Loucy (cell line): ENCODE measurements around the gene CRYGS.
"Not testable (repeated sequence)": the region's sequence is repeated elsewhere in the genome, so short reads cannot be mapped to it uniquely, and the experiment has no call there.

ENCODE experiments used
- H2AFZ ChIP-seq: fragments of 200-600 bp; sonication (generic); 2 replicates; pipeline ENCODE4 v1.6.0; 2016; ENCODE audit warnings: antibody characterized with exemption, mild to moderate bottlenecking, low read length, moderate library complexity
- H3F3A ChIP-seq: fragments of 200-600 bp; 2 replicates; pipeline ENCODE4 v1.6.0; 2016; ENCODE audit warnings: antibody characterized with exemption, low read depth, mild to moderate bottlenecking
- H3K27me3 ChIP-seq: fragments of 200-600 bp; sonication (generic); 2 replicates; pipeline ENCODE4 v1.6.1; 2014; ENCODE audit warnings: low read length, mild to moderate bottlenecking; ENCODE audit not compliant: insufficient read depth, poor library complexity, severe bottlenecking
- H3K36me3 ChIP-seq: fragments of 200-600 bp; sonication (generic); 2 replicates; pipeline ENCODE4 v1.6.1; 2016; ENCODE audit warnings: low read length; ENCODE audit not compliant: insufficient read depth
- H3K4me1 ChIP-seq: fragments of 200-600 bp; sonication (generic); 2 replicates; pipeline ENCODE4 v1.5.1; 2014; ENCODE audit warnings: low read length, mild to moderate bottlenecking; ENCODE audit not compliant: insufficient read depth, poor library complexity, severe bottlenecking
- H3K4me2 ChIP-seq: fragments of 200-600 bp; sonication (generic); 2 replicates; pipeline ENCODE4 v1.6.0; 2014; ENCODE audit warnings: antibody characterized with exemption, low read length, low read depth, mild to moderate bottlenecking; ENCODE audit not compliant: poor library complexity, severe bottlenecking
- H3K4me3 ChIP-seq: fragments of 200-600 bp; sonication (generic); 2 replicates; pipeline ENCODE4 v1.5.1; 2014; ENCODE audit warnings: low read length, mild to moderate bottlenecking, mixed read lengths; ENCODE audit not compliant: poor library complexity, severe bottlenecking
- H3K79me2 ChIP-seq: fragments of 200-600 bp; sonication (generic); 2 replicates; pipeline ENCODE4 v1.6.1; 2014; ENCODE audit warnings: low read length; ENCODE audit not compliant: insufficient read depth
- H3K9ac ChIP-seq: fragments of 200-600 bp; sonication (generic); 2 replicates; pipeline ENCODE4 v1.6.0; 2014; ENCODE audit warnings: mild to moderate bottlenecking, low read depth, low read length, moderate library complexity; ENCODE audit not compliant: poor library complexity, severe bottlenecking
- H3K9me2 ChIP-seq: fragments of 200-600 bp; sonication (generic); replicated peaks from 2 replicates; pipeline ENCODE4 v1.6.1; 2016; ENCODE audit warnings: low read depth, low read length, mixed read lengths
- H3K9me3 ChIP-seq: fragments of 200-600 bp; sonication (generic); 2 replicates; pipeline ENCODE4 v1.6.1; 2014; ENCODE audit warnings: mild to moderate bottlenecking, antibody characterized with exemption, low read length, low read depth; ENCODE audit not compliant: insufficient read depth
- H4K20me1 ChIP-seq: fragments of 200-600 bp; sonication (generic); 2 replicates; pipeline ENCODE4 v1.6.0; 2014; ENCODE audit warnings: antibody characterized with exemption, low read length, mild to moderate bottlenecking; ENCODE audit not compliant: insufficient read depth, poor library complexity, severe bottlenecking
- EZH2phosphoT487 ChIP-seq: fragments of 200-600 bp; IDR thresholded peaks from 2 replicates; pipeline ENCODE4 v1.6.1; 2018; ENCODE audit warnings: antibody characterized with exemption, mild to moderate bottlenecking, moderate library complexity, borderline replicate concordance
- TF ChIP-seq, protein P1 (sequence below): fragments of 200-600 bp; sonication (generic); conservative IDR thresholded peaks from 2 replicates; pipeline ENCODE4 v1.5.1; 2014; ENCODE audit warnings: mild to moderate bottlenecking, antibody characterized with exemption, low read length

The CRYGS gene

DNA sequence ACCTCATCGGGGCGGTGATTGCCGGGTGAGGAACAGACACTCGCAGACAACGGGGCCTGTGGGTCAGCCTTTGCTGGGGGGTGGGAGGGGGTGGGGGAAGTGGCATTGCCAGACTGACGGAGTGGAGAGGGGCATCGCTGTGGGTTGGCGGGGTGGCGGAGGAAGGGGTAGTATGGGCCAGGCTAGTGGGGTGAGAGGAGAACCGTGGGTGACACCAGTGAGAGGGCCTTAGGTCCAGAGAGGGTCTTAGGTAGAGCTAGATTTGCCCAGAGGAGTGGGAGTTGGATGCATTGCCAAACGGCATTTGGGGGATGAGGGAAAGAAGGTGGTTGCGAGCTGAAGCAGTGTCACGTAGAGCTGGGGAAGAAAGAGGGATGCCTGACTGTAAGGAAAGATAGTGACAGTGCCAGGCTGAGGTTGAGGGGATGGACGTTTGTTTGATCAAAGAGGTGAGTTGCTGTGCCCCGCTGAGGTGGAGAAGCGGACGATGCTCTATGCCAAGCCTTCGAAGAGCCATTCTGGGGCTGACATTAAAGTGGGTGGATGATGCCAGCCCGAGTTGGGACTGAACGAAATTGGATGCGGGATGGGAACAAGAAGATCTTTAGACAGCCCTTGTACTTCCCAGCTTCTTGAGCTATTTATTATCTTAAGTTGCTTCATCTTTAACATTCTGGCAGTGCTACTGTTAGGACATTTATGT is 26.9 kb upstream of the CRYGS start:
- H3K4me2 ChIP-seq = peak overlapping the region; percentile 97
- peaks cover 81% of the 10 kb centered on the region for H3K79me2 ChIP-seq
- H3F3A ChIP-seq = no peaks in the 10 kb centered on the region
- H4K20me1 ChIP-seq = peaks cover 37% of the 10 kb centered on the region
- H3K9me2 ChIP-seq = no peaks in the 10 kb centered on the region
- peak overlapping the region; percentile 78 for H2AFZ ChIP-seq
- H3K4me1 ChIP-seq = peaks cover 49% of the 10 kb centered on the region
- H3K27me3 ChIP-seq = no peaks in the 10 kb centered on the region
- no peak for TF ChIP-seq EZH2phosphoT487
- TF ChIP-seq, protein P1, sequence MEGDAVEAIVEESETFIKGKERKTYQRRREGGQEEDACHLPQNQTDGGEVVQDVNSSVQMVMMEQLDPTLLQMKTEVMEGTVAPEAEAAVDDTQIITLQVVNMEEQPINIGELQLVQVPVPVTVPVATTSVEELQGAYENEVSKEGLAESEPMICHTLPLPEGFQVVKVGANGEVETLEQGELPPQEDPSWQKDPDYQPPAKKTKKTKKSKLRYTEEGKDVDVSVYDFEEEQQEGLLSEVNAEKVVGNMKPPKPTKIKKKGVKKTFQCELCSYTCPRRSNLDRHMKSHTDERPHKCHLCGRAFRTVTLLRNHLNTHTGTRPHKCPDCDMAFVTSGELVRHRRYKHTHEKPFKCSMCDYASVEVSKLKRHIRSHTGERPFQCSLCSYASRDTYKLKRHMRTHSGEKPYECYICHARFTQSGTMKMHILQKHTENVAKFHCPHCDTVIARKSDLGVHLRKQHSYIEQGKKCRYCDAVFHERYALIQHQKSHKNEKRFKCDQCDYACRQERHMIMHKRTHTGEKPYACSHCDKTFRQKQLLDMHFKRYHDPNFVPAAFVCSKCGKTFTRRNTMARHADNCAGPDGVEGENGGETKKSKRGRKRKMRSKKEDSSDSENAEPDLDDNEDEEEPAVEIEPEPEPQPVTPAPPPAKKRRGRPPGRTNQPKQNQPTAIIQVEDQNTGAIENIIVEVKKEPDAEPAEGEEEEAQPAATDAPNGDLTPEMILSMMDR = no peak
- peak overlapping the region; percentile 91 for H3K9ac ChIP-seq
- H3K36me3 ChIP-seq = peaks cover 34% of the 10 kb centered on the region
- H3K9me3 ChIP-seq = no peaks in the 10 kb centered on the region
- H3K4me3 ChIP-seq = peak overlapping the region; percentile 93

DNA sequence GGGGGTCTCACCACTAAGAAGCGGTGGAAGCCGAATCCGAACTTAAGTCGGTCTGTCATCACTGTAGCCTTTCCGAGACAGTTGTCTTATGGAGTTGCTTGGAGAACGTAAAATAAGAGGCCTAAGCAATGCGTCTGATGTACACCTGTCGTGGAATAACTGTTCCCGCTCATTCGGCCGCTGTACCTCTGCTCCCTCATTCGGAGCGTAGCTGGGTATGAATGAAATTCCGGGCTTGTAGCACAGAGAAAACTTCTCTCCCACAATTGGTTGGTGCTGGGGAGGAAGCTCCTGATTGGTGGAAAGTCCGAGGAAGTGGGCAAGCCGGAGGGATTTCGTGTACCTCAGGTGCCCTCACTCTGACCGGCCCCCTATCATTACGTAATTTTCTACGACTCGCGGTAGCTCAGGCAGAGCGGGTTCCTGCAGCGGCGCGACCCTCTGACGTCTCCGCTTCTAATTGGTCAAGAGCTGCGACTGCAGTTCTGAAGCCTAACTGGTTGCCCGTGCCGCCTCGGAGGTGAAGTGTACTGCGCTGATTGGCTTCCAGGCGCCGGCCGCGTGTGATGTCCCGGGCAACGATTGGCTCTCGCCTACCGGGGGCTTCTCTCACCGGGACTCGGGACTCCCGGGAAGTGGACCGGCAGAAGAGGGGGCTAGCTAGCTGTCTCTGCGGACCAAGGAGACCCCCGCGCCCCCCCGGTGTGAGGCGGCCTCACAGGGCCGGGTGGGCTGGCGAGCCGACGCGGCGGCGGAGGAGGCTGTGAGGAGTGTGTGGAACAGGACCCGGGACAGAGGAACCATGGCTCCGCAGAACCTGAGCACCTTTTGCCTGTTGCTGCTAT is 26.1 kb upstream of the CRYGS start, which contains the start of gene DNAJB11:
Gene DNAJB11, plus strand, starts transcription at position 625 of the 845 bp plus-strand sequence. Its CDS starts 178 bp downstream, at position 803.
- Histone ChIP-seq H3K36me3 (peaks cover 26% of the 10 kb centered on the region), H3K4me3 (peak within 1 kb of the TSS; percentile 93), H3K27me3 (no peaks in the 10 kb centered on the region), H3K9ac (peak within 1 kb of the TSS; percentile 91), H3K4me1 (peaks cover 48% of the 10 kb centered on the region), H3K9me2 (no peaks in the 10 kb centered on the region), H3F3A (no peaks in the 10 kb centered on the region), H3K4me2 (peak within 1 kb of the TSS; percentile 97), H3K9me3 (no peaks in the 10 kb centered on the region), H2AFZ (peak within 1 kb of the TSS; percentile 82), H3K79me2 (peaks cover 77% of the 10 kb centered on the region), H4K20me1 (peaks cover 36% of the 10 kb centered on the region)
- TF ChIP-seq, protein P1 = no peak
- TF ChIP-seq EZH2phosphoT487 = no peak

DNA sequence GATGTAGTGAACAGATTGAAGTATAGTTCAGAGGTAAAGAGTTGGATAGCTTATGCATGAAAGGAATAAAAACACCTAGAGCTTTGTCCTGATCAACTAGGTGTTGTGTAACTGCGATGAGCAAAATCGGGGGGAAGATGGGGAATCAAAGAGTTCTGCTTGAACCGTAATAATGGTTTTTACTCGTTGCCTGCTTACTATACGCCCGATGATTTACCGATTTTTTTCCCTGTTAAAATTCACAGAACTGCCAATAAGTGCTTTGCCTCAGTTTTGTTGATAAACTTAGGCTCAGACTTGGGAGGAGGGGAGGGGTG is 25.6 kb upstream of the CRYGS start:
- TF ChIP-seq EZH2phosphoT487 = no peak
- TF ChIP-seq, protein P1 = no peak
- peaks cover 73% of the 10 kb centered on the region for H3K79me2 ChIP-seq

DNA sequence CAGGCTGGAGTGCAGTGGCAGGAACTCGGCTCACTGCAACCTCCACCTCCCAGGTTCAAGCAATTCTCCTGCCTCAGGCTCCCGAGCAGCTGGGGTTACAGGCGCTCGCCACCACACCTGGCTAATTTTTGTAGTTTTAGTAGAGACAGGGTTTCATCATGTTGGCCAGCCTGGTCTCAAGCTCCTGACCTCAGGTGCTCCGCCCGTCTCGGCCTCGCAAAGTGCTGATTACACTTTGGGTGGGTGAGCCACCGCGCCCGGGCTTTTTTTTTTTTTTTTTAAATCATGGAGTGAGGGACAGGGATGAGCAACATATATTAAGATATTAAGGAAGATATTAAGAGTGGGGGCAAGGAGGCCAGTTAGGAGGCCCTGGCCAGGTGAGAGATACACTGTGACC is 25.2 kb upstream of the CRYGS start:
- Histone ChIP-seq H3K4me2 (peak overlapping the region; percentile 79), H4K20me1 (peaks cover 28% of the 10 kb centered on the region), H3K9ac (peak overlapping the region; percentile 75), H3K36me3 (peaks cover 16% of the 10 kb centered on the region), H3K4me3 (peak overlapping the region; percentile 87), H3K4me1 (peaks cover 43% of the 10 kb centered on the region), H3K79me2 (peaks cover 69% of the 10 kb centered on the region)
- not testable (repeated sequence) for H3K27me3 ChIP-seq, H3K9me3 ChIP-seq, H3F3A ChIP-seq, H2AFZ ChIP-seq, H3K9me2 ChIP-seq

More for the DNA sequence above, 25.6 kb upstream of the CRYGS start:
- H3K9ac ChIP-seq = peak overlapping the region; percentile 75
- H4K20me1 ChIP-seq = peaks cover 30% of the 10 kb centered on the region
- no peaks in the 10 kb centered on the region for H3K9me2 ChIP-seq
- H3K36me3 ChIP-seq = peaks cover 20% of the 10 kb centered on the region
- no peaks in the 10 kb centered on the region for H3K9me3 ChIP-seq
- no peaks in the 10 kb centered on the region for H3F3A ChIP-seq
- H2AFZ ChIP-seq = peak overlapping the region; percentile 82
- H3K4me2 ChIP-seq = peak overlapping the region; percentile 79
- H3K4me3 ChIP-seq = peak overlapping the region; percentile 87
- peaks cover 43% of the 10 kb centered on the region for H3K4me1 ChIP-seq
- H3K27me3 ChIP-seq = no peaks in the 10 kb centered on the region
